ENCODE results near the gene ANGPTL2.
A peak's percentile ranks its signal among the peaks of the same experiment; 100 is the strongest.
"Not testable (repeated sequence)": the region's sequence is repeated elsewhere in the genome, so short reads cannot be mapped to it uniquely, and the experiment has no call there.

Gene ANGPTL2, protein sequence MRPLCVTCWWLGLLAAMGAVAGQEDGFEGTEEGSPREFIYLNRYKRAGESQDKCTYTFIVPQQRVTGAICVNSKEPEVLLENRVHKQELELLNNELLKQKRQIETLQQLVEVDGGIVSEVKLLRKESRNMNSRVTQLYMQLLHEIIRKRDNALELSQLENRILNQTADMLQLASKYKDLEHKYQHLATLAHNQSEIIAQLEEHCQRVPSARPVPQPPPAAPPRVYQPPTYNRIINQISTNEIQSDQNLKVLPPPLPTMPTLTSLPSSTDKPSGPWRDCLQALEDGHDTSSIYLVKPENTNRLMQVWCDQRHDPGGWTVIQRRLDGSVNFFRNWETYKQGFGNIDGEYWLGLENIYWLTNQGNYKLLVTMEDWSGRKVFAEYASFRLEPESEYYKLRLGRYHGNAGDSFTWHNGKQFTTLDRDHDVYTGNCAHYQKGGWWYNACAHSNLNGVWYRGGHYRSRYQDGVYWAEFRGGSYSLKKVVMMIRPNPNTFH
- total RNA-seq, result 0 reads per million in 4 donors

DNA sequence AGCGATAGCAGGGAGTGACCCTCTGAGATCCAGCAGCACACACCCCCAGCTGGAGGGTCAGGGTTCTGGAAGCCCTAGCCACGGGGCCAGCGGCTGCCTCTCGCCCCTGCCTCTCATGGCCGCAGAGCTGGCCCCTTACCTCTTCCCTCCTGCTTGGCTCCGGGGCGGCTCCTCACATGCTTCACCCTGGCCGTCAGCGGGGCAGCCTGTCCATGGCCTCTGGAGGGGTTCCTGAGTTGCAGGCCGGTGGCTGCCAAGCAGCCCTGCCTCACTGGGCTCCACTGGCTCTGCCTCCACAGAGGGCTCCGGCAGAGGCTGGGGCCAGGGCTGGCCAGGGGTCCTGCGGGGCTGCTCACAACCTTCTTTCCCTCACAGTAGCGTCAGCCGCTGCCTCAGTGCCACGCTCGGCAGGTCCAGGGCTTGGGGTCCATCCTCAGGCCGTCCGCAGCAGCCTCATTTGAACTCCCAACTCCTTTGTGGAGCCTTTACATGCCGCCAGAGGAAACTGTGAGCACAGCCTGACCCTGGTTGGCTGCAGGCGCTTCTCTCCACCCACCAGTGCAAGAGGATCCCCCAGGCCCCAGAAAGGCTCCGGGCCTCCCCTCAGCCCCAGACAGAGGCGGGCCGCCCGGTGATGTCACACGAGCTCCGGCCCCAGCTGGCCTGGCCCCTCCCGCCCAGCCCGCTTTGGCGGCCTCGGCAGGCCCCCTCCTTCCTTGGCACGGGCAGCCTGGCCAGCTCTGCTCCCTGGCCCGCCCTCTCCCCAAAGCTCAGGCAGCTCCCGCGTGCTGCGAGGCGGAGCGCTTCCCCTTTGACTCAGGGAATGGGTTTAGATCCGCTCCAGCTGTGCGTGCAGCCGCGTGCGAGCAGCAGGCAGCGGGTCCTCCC lies at the start of gene ANGPTL2:
ANGPTL2 (minus strand) TSS at position 460 of the 888 bp plus-strand sequence. CDS start 13,904 bp downstream, outside the sequence.
- DNase-seq, result peak in 1 of 5 donors; percentile 22

- not testable (repeated sequence) for DNase-seq
Measured at GRCh38 chr9:127171348-127171747, 48.9 kb upstream of the ANGPTL2 start.

DNA sequence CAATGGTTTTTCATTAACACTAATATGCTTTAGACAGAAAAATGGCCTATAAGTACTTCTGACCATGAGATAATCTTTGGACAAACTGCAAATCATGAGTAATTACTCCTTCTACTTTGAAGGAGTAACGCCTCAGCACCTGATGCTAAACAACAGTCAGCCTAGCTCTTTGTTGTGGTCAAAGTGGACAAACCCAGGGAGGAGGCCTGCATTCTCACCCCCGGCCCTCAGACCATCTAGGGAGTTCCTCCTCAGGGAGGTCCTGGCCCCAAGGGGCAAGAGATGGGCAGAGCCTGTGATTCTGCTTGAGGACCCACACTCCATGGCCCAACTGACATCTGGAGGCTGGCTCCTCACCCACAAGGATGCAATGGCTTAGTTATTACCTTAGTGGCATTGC lies 48.2 kb upstream of the ANGPTL2 start:
- no peak for DNase-seq

DNA sequence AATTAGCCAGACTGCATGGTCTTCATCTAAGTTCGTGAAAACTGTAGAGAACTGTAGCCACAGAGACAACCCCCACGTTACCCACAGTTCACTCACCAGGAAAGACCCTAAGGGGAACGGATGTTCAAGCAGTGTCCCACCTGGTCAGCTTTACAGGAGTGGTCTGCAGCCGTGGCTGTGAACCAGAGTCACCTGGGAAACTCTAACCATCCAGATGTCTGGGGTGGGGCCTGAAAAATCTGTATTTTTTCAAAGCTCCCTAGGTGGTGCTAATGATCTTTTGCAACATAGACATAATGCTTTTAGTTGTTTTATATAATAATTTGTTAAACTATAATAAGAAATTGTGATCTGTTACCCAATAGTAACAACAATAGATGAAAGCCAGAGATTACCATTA lies 47.7 kb upstream of the ANGPTL2 start:
- DNase-seq, result no peak

- no peak for DNase-seq
Measured at GRCh38 chr9:127169575-127169883, 47.1 kb upstream of the ANGPTL2 start.

- DNase-seq, result no peak
Measured at GRCh38 chr9:127168756-127169574, 46.5 kb upstream of the ANGPTL2 start.

GRCh38 chr9:127167560-127168326 lies 45.3 kb upstream of the ANGPTL2 start:
- no peak for DNase-seq

- DNase-seq, result peak in 1 of 5 donors; percentile 43
Measured at GRCh38 chr9:127166651-127167524, 44.5 kb upstream of the ANGPTL2 start.

- no peak for DNase-seq
Measured at GRCh38 chr9:127166111-127166510, 43.7 kb upstream of the ANGPTL2 start.

DNA sequence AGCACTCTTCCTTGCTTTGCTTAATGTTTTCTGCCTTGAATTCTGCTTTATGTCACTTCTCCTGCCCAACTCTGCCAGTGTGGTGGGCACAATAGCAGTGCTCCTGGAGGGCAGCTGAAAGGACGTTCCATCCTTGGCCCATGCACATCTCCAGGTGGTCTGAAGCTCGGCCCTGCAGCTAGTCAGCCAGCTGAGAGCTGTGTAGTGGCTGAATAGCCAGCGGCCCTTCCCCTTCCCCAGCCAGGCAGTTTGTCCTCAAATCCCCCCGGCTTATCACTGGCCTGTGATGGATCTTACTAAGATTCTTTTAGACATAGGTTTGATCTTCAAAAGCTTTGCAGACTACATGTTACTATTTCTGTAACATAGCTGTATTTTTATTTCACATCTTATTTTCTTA lies 42.7 kb upstream of the ANGPTL2 start:
- no peak for DNase-seq

GRCh38 chr9:127163409-127163808 lies 41.0 kb upstream of the ANGPTL2 start:
- peak in 1 of 5 donors; percentile 84 for DNase-seq

DNA sequence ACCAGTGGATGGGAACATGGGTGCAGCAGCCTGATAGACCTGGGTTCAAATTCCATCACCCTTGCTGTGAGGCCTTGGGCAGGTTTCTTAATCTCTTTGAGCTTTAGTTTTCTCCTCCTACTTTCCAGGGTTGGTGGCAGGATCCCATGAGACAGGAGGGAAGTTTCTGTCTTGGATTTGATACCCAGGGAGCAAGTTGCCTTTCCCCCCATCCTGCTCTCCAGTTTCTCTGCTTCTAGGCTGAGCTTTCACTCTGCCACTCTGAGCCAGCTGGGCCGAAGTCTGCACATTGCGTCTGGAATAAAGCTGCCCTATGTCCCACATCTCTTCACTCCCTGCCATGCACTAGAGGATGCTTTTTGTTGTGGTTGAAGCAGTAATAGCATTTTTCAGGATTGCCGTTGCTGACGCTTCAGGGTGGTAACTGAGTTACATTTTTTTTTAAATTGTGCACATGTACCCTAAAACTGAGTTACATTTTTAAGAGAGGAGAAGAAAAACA lies 40.5 kb upstream of the ANGPTL2 start:
- DNase-seq, result no peak

DNA sequence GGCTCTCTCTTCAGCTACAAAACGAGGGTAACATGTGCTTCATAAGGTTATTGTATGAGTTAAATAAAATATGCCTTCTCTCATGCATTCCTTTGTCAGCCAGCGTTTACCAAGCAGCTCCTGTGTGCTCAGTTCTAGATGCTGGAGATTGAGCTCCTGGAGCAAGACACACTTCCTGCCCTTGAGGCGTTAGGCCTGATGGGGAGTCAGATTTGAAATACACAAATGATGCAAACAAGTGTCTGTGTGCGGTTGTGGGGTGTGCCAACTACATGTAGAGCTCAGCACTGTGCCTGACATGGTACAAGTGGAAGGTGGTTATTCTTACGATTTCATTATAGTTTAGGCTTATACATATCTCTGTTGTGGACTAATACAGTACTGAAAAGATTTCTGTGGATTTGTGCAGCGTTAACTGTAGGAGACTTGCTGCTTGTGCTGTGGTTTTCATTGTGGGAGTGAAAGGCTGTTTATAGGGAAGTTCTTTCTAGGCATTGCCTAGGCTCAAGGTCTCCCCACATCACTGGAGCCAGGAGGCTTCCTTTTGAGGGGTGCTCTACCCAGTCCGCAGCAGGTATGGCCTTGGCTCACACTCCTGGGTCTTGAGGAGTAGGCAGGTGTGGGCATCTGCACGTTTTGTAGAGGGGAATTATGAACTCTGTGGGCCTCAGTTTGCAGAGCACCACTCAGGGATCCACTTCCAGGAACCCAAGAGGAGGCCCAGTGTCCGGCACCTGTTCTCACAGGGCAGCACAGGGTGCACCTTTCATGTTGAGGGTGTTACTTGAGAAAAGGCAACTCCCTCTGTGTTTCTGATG lies 39.8 kb upstream of the ANGPTL2 start:
- peak in 1 of 5 donors; percentile 87 for DNase-seq

DNA sequence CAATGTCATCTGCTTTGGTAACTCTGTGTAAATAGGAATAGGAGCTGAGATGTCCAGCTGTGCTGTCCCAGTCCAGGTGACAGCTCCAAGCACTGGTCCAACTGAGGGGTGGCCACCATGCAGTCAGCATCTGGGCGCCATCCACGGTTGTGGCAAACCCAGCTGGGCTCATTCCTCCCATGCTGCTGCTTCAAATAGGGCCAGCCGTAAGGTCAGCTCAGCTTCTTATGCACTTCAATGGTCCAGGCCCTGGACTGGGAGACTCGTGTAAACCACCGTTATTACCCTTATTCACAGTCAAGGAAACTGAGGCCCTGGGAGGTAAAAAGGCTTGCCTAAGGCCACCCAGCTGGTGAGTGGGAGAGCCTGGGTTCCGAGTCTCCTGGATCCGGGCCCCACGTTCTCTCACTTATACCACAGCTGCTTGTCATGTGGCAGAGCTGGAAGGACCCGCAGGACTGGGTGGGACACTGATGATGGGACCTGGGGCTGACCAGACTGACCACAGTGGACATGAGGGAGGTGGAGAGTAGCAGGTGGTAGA lies 38.7 kb upstream of the ANGPTL2 start:
- DNase-seq, result no peak

GRCh38 chr9:127159949-127160610 lies 37.6 kb upstream of the ANGPTL2 start:
- no peak for DNase-seq

DNA sequence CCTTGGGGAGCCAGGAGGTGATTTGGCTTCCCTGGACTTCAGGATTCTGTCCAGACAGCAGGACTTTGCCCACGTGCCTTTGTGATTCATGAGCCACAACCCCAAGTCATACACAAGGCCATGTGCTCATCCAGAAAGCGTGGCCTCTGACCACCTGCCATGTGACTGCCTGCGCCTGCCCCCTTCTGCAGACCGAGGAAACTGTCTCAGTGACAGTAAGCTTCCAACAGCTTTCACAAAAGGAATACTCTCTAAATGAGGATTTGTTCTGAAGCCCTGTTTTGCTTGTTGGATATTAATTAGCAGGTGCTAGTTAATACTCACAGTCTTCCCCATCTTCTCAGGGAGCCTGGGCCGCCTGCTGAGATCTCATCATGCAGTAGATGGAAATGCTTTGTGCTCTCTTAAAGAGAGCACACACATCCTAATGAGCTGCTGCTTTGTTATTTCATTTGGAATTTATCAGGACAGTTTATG lies 36.9 kb upstream of the ANGPTL2 start:
- no peak for DNase-seq

- no peak for DNase-seq
Measured at GRCh38 chr9:127158786-127159324, 36.4 kb upstream of the ANGPTL2 start.

- no peak for DNase-seq
Measured at GRCh38 chr9:127155314-127155960, 33.0 kb upstream of the ANGPTL2 start.
